ENCODE measurements around the gene NTNG2. TPM values are rescaled to one million over a fixed set of nuclear protein-coding genes. Genes with fewer than 3 reads are reported as not detected.

NTNG2 gene
- total and polyA plus RNA-seq, 10 of the 15 experiments (the other 5 are each of a cell fraction or from before 2014, with no cell fraction given): 0.37 to 0.79 (median 0.45) TPM; not detected in 6

- TF ChIP-seq NR2C2 (IDR thresholded peaks at IDR 0.05; ENCODE audit: borderline replicate concordance, control insufficient read depth, insufficient read length, low read depth) (no peak), BCLAF1 (IDR thresholded peaks at IDR 0.05) (no peak), ZNF274 (IDR thresholded peaks at IDR 0.05; ENCODE audit: insufficient read depth, insufficient read length) (no peak), RB1 (IDR thresholded peaks at IDR 0.05; ENCODE audit: borderline replicate concordance) (no peak), TBL1XR1 (IDR thresholded peaks at IDR 0.05; ENCODE audit: low read depth, low read length) (no peak), NFXL1 (IDR thresholded peaks at IDR 0.05; ENCODE audit: borderline replicate concordance) (no peak), IRF4 (IDR thresholded peaks at IDR 0.05; ENCODE audit: low read depth, low read length) (no peak), ASH2L (IDR thresholded peaks at IDR 0.05; ENCODE audit: borderline replicate concordance, low read depth) (no peak), MTA2 (IDR thresholded peaks at IDR 0.05; ENCODE audit: low read depth) (no peak)
- TF ChIP-seq, protein P1, sequence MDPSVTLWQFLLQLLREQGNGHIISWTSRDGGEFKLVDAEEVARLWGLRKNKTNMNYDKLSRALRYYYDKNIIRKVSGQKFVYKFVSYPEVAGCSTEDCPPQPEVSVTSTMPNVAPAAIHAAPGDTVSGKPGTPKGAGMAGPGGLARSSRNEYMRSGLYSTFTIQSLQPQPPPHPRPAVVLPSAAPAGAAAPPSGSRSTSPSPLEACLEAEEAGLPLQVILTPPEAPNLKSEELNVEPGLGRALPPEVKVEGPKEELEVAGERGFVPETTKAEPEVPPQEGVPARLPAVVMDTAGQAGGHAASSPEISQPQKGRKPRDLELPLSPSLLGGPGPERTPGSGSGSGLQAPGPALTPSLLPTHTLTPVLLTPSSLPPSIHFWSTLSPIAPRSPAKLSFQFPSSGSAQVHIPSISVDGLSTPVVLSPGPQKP (IDR thresholded peaks at IDR 0.05; ENCODE audit: low read depth, low read length): no peak
Observed at GRCh38 chr9:132231019-132231701, 69.3 kb downstream of the NTNG2 start (continued).
